Measurements from ENCODE around the gene TANGO2. TPM values are rescaled to one million over a fixed set of nuclear protein-coding genes. Genes with fewer than 3 reads are reported as not detected.
A peak's percentile ranks its signal among the peaks of the same experiment; 100 is the strongest.

The TANGO2 gene
- total RNA-seq, 1 experiment from 2014 or later = 13.9 TPM

GRCh38 chr22:20084547-20085413 lies 63.9 kb downstream of the TANGO2 start:
- no peak overlapping the region for H3K27ac Mint-ChIP-seq (ENCODE audit: low read depth, unreplicated experiment)
- no TSS peak for BruUV-seq (replicated peaks)
- H3K36me3 Mint-ChIP-seq (ENCODE audit: insufficient read depth, unreplicated experiment) = peaks cover 67% of the 10 kb centered on the region
- H3K4me3 Mint-ChIP-seq (ENCODE audit: unreplicated experiment) = no peak overlapping the region
- POLR2A ChIA-PET = no interaction called here
- TF ChIP-seq CTCF (IDR thresholded peaks at IDR 0.05; ENCODE audit: unreplicated experiment) = peak; percentile 15
- CTCF ChIA-PET = no interaction called here
- peak; percentile 16 for DNase-seq (ENCODE audit: unreplicated experiment)
- peaks cover 38% of the 10 kb centered on the region for H3K4me1 Mint-ChIP-seq (ENCODE audit: insufficient read depth, unreplicated experiment)
- intact Hi-C loops (cut with micrococcal nuclease) = no loop called here
- no peaks in the 10 kb centered on the region for H3K9me3 Mint-ChIP-seq (ENCODE audit: unreplicated experiment)
- no peaks in the 10 kb centered on the region for H3K27me3 Mint-ChIP-seq (ENCODE audit: insufficient read depth, unreplicated experiment)

GRCh38 chr22:20085651-20086050 lies 64.7 kb downstream of the TANGO2 start:
- no peaks in the 10 kb centered on the region for H3K9me3 Mint-ChIP-seq (ENCODE audit: unreplicated experiment)
- H3K27me3 Mint-ChIP-seq (ENCODE audit: insufficient read depth, unreplicated experiment) = no peaks in the 10 kb centered on the region
- H3K36me3 Mint-ChIP-seq (ENCODE audit: insufficient read depth, unreplicated experiment) = peaks cover 73% of the 10 kb centered on the region
- no peak overlapping the region for H3K27ac Mint-ChIP-seq (ENCODE audit: low read depth, unreplicated experiment)
- CTCF ChIA-PET = interaction anchor here (0.6 kb wide), 1 partner anchor 835 kb away, joined by 3 read pairs; no protein-coding TSS in a partner anchor
- intact Hi-C loops (cut with micrococcal nuclease) = no loop called here
- BruUV-seq (replicated peaks) = no TSS peak
- POLR2A ChIA-PET = no interaction called here
- peaks cover 38% of the 10 kb centered on the region for H3K4me1 Mint-ChIP-seq (ENCODE audit: insufficient read depth, unreplicated experiment)
- no peak for DNase-seq (ENCODE audit: unreplicated experiment)
- TF ChIP-seq CTCF (IDR thresholded peaks at IDR 0.05; ENCODE audit: unreplicated experiment) = no peak
- no peak overlapping the region for H3K4me3 Mint-ChIP-seq (ENCODE audit: unreplicated experiment)

- no TSS peak for BruUV-seq (replicated peaks)
- intact Hi-C loops (cut with micrococcal nuclease) = no loop called here
- DNase-seq (ENCODE audit: unreplicated experiment) = no peak
- no peaks in the 10 kb centered on the region for H3K9me3 Mint-ChIP-seq (ENCODE audit: unreplicated experiment)
- peaks cover 38% of the 10 kb centered on the region for H3K4me1 Mint-ChIP-seq (ENCODE audit: insufficient read depth, unreplicated experiment)
- H3K27me3 Mint-ChIP-seq (ENCODE audit: insufficient read depth, unreplicated experiment) = no peaks in the 10 kb centered on the region
- peaks cover 78% of the 10 kb centered on the region for H3K36me3 Mint-ChIP-seq (ENCODE audit: insufficient read depth, unreplicated experiment)
- no peak for TF ChIP-seq CTCF (IDR thresholded peaks at IDR 0.05; ENCODE audit: unreplicated experiment)
- POLR2A ChIA-PET = interaction anchor here (0.5 kb wide), 1 partner anchor 130 kb away, joined by 3 read pairs; no protein-coding TSS in a partner anchor
- no peak overlapping the region for H3K4me3 Mint-ChIP-seq (ENCODE audit: unreplicated experiment)
- H3K27ac Mint-ChIP-seq (ENCODE audit: low read depth, unreplicated experiment) = peak overlapping the region; percentile 85
- CTCF ChIA-PET = interaction anchor here (0.6 to 1.1 kb wide), 5 partner anchors 15 to 835 kb away, joined by 3 read pairs; no protein-coding TSS in a partner anchor
Measured at GRCh38 chr22:20086101-20086599, 65.2 kb downstream of the TANGO2 start.

GRCh38 chr22:20086763-20087162 lies 65.9 kb downstream of the TANGO2 start:
- DNase-seq (ENCODE audit: unreplicated experiment) = no peak
- Mint-ChIP-seq H3K36me3 (ENCODE audit: insufficient read depth, unreplicated experiment) (peaks cover 84% of the 10 kb centered on the region), H3K4me1 (ENCODE audit: insufficient read depth, unreplicated experiment) (peaks cover 33% of the 10 kb centered on the region), H3K4me3 (ENCODE audit: unreplicated experiment) (no peak overlapping the region), H3K9me3 (ENCODE audit: unreplicated experiment) (no peaks in the 10 kb centered on the region), H3K27ac (ENCODE audit: low read depth, unreplicated experiment) (peak overlapping the region; percentile 85), H3K27me3 (ENCODE audit: insufficient read depth, unreplicated experiment) (no peaks in the 10 kb centered on the region)
- intact Hi-C loops (cut with micrococcal nuclease) = no loop called here
- ChIA-PET POLR2A (interaction anchor here (0.5 kb wide), 1 partner anchor 131 kb away, joined by 3 read pairs; no protein-coding TSS in a partner anchor), CTCF (interaction anchor here (0.6 to 1.1 kb wide), 4 partner anchors 14 to 469 kb away, joined by 3 read pairs; no protein-coding TSS in a partner anchor)
- no peak for TF ChIP-seq CTCF (IDR thresholded peaks at IDR 0.05; ENCODE audit: unreplicated experiment)
- BruUV-seq (replicated peaks) = no TSS peak
